Panc1 (cell line): ENCODE results near the gene ANK3. TPM values are rescaled to one million over a fixed set of nuclear protein-coding genes. Genes with fewer than 3 reads are reported as not detected.

Experiments
- ATAC-seq: fragments of 200-7000 bp; cut with Tn5 transposase; 2 replicates; pipeline ENCODE4 v1.9.1; 2020; ENCODE audit warnings: mild to moderate bottlenecking, moderate library complexity
- BruUV-seq: library from RNA; stranded (reverse); fragments of 400-500 nt; replicated peaks from 2 replicates; lab custom pipeline; 2021; lab: Mats Ljungman, UMichigan
- CTCF ChIA-PET: fragments of 300-600 bp; sonication (Branson Sonifier 250); formaldehyde crosslinking; loops from one replicate; lab custom pipeline; 2022; ENCODE audit warnings: antibody characterized with exemption; lab: Charles Lee
- POLR2A ChIA-PET: fragments of 300-600 bp; sonication (Branson Sonifier 250); formaldehyde crosslinking; loops from one replicate; lab custom pipeline; 2022; ENCODE audit warnings: antibody characterized with exemption; lab: Charles Lee
- DNase-seq: peaks from one replicate; pipeline ENCODE4 v3.0.0-alpha.2; 2010; ENCODE audit warnings: low read depth, low spot score
- H3K27ac ChIP-seq: 2 replicates; pipeline ENCODE4 v1.5.1; 2011; ENCODE audit warnings: mild to moderate bottlenecking, low read length, inconsistent platforms
- H3K27me3 ChIP-seq: fragments of 200-500 bp; sonication (Bioruptor generic); 2 replicates; pipeline ENCODE4 v1.6.0; 2014; ENCODE audit warnings: low read length, inconsistent platforms; ENCODE audit not compliant: control insufficient read depth, insufficient read depth
- H3K36me3 ChIP-seq: fragments of 200-500 bp; sonication (Bioruptor generic); 2 replicates; pipeline ENCODE4 v1.5.1; 2014; ENCODE audit warnings: inconsistent platforms, mild to moderate bottlenecking, low read length, moderate library complexity; ENCODE audit not compliant: control insufficient read depth, insufficient read depth
- H3K4me1 ChIP-seq: 2 replicates; pipeline ENCODE4 v1.5.1; 2011; ENCODE audit warnings: inconsistent platforms, mild to moderate bottlenecking, low read length, moderate library complexity; ENCODE audit not compliant: control insufficient read depth, insufficient read depth
- H3K4me3 ChIP-seq, 2 experiments: 2 replicates each; pipeline ENCODE4 v1.5.1; 2011 to 2012; ENCODE audit warnings: low read depth in 2 of 2, low read length in 2 of 2, mild to moderate bottlenecking in 2 of 2, inconsistent platforms in 1 of 2, moderate library complexity in 1 of 2
- H3K9me3 ChIP-seq: fragments of 200-500 bp; sonication (Bioruptor generic); 2 replicates; pipeline ENCODE4 v1.5.1; 2014; ENCODE audit warnings: low read depth, mild to moderate bottlenecking, inconsistent platforms, low read length, moderate library complexity; ENCODE audit not compliant: control insufficient read depth, insufficient read depth
- POLR2AphosphoS5 ChIP-seq: IDR thresholded peaks from 2 replicates; pipeline ENCODE4 v1.6.1; 2012; ENCODE audit warnings: mild to moderate bottlenecking, low read depth, low read length, moderate library complexity
- SIN3A ChIP-seq: IDR thresholded peaks from 2 replicates; pipeline ENCODE4 v1.6.1; 2012; ENCODE audit warnings: low read depth, mild to moderate bottlenecking, low read length, moderate library complexity, borderline replicate concordance; ENCODE audit not compliant: insufficient read depth
- TCF7L2 ChIP-seq: IDR thresholded peaks from 2 replicates; pipeline ENCODE4 v1.6.1; 2011; ENCODE audit warnings: mild to moderate bottlenecking, low read depth, low read length, inconsistent platforms
- in situ Hi-C: cut with HindIII; loops from 2 replicates; pipeline ENCODE4 v1.10.0; 2016; ENCODE audit warnings: low sequenced_read_pairs, low pct_unique_long_range_greater_than_20kb
- intact Hi-C: fragments of 100-400 bp; cut with micrococcal nuclease; formaldehyde crosslinking; loops from one replicate; pipeline ENCODE4 v1.10.0; 2022; ENCODE audit not compliant: unreplicated experiment
- total RNA-seq: library from RNA; stranded (reverse); gene quantifications from one replicate; pipeline ENCODE4 v1.2.1, GENCODE V29; 2021; ENCODE audit not compliant: unreplicated experiment
- TF ChIP-seq, protein P1 (sequence below): fragments of 450-650 bp; IDR thresholded peaks from 2 replicates; pipeline ENCODE4 v1.5.1; 2017; ENCODE audit warnings: mild to moderate bottlenecking
- TF ChIP-seq, protein P2 (sequence below), 2 experiments: IDR thresholded peaks; 2 replicates each; pipeline ENCODE4 v1.6.1; 2011 to 2012; ENCODE audit warnings: low read depth in 2 of 2, control low read depth in 1 of 2, low read length in 1 of 2, mild to moderate bottlenecking in 1 of 2, moderate library complexity in 1 of 2; ENCODE audit not compliant: insufficient read depth in 1 of 2

Gene ANK3
- total RNA-seq, 1 experiment from 2014 or later, result 2.5 TPM

DNA sequence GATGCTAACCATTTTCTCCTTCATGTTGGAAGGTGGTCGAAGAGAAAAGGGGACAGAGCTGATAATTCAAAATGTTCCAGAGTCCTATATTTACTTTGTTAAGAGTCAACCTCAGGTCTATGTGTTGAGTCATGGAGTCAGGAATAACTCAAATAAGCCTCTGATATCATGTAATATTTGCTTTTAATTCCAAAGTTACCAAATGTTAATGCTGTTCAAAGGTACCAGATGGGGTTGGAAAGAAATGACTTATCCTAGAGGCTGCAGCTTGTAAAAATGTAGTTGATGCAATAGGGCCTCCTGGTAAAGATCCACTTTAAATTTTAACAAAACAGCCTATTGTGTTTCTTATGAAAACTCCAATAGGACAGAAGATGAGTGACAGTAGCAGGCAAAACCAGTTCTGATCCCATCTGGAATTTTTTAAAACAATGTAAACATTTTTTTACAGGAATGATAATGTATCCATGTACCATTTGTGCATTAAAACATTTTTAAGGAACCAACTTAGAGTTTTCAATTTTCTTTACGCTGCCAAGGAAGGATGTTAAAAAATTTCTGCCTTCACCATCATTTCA is 218.2 kb downstream of the ANK3 start:
- H3K36me3 ChIP-seq, result no peaks in the 10 kb centered on the region
- ChIA-PET POLR2A (no interaction called here), CTCF (no interaction called here)
- H3K4me3 ChIP-seq, result no peak overlapping the region
- intact Hi-C loops (no loop called here), in situ Hi-C loops (no loop called here)
- no peak overlapping the region for H3K27ac ChIP-seq
- DNase-seq (no peak), ATAC-seq (no peak)
- BruUV-seq, result no TSS peak
- TF ChIP-seq TCF7L2 (no peak), POLR2AphosphoS5 (no peak), SIN3A (no peak)
- TF ChIP-seq, protein P1, sequence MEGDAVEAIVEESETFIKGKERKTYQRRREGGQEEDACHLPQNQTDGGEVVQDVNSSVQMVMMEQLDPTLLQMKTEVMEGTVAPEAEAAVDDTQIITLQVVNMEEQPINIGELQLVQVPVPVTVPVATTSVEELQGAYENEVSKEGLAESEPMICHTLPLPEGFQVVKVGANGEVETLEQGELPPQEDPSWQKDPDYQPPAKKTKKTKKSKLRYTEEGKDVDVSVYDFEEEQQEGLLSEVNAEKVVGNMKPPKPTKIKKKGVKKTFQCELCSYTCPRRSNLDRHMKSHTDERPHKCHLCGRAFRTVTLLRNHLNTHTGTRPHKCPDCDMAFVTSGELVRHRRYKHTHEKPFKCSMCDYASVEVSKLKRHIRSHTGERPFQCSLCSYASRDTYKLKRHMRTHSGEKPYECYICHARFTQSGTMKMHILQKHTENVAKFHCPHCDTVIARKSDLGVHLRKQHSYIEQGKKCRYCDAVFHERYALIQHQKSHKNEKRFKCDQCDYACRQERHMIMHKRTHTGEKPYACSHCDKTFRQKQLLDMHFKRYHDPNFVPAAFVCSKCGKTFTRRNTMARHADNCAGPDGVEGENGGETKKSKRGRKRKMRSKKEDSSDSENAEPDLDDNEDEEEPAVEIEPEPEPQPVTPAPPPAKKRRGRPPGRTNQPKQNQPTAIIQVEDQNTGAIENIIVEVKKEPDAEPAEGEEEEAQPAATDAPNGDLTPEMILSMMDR, result no peak
- TF ChIP-seq, protein P2, sequence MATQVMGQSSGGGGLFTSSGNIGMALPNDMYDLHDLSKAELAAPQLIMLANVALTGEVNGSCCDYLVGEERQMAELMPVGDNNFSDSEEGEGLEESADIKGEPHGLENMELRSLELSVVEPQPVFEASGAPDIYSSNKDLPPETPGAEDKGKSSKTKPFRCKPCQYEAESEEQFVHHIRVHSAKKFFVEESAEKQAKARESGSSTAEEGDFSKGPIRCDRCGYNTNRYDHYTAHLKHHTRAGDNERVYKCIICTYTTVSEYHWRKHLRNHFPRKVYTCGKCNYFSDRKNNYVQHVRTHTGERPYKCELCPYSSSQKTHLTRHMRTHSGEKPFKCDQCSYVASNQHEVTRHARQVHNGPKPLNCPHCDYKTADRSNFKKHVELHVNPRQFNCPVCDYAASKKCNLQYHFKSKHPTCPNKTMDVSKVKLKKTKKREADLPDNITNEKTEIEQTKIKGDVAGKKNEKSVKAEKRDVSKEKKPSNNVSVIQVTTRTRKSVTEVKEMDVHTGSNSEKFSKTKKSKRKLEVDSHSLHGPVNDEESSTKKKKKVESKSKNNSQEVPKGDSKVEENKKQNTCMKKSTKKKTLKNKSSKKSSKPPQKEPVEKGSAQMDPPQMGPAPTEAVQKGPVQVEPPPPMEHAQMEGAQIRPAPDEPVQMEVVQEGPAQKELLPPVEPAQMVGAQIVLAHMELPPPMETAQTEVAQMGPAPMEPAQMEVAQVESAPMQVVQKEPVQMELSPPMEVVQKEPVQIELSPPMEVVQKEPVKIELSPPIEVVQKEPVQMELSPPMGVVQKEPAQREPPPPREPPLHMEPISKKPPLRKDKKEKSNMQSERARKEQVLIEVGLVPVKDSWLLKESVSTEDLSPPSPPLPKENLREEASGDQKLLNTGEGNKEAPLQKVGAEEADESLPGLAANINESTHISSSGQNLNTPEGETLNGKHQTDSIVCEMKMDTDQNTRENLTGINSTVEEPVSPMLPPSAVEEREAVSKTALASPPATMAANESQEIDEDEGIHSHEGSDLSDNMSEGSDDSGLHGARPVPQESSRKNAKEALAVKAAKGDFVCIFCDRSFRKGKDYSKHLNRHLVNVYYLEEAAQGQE (IDR thresholded peaks at IDR 0.05; ENCODE audit: insufficient read depth in 1 of 2, low read depth in 2 of 2, low read length in 1 of 2), result no peak
- H3K4me1 ChIP-seq, result no peaks in the 10 kb centered on the region
- H3K27me3 ChIP-seq, result no peaks in the 10 kb centered on the region
- H3K9me3 ChIP-seq, result no peaks in the 10 kb centered on the region

DNA sequence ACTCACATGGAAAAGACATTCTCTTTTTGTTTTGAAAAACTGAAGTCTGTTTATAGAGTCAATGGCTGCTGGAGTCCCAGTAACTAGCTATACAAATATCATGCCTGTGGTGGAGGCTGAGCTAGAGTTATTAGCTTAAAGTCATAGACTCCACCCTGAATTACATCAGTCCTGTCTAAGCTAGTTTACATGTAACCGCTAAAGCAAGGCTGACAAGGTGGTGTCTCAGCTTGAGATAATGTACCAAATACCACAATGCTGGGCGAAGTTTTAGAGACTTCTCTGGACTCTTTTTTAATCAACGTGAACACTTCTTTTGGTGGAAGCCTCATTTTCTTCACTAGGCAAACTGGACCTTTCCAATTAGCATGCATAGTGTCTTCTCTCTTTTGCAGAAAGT is 219.4 kb downstream of the ANK3 start:
- H3K4me3 ChIP-seq, result no peak overlapping the region

More for the DNA sequence above, 219.4 kb downstream of the ANK3 start:
- Histone ChIP-seq H3K27ac (no peak overlapping the region), H3K36me3 (no peaks in the 10 kb centered on the region), H3K27me3 (no peaks in the 10 kb centered on the region), H3K9me3 (no peaks in the 10 kb centered on the region), H3K4me1 (no peaks in the 10 kb centered on the region)
- ChIA-PET POLR2A (no interaction called here), CTCF (no interaction called here)
- ATAC-seq, result no peak
- TF ChIP-seq POLR2AphosphoS5 (no peak), TCF7L2 (no peak), SIN3A (no peak)
- TF ChIP-seq, protein P2 (IDR thresholded peaks at IDR 0.05; ENCODE audit: insufficient read depth in 1 of 2, low read depth in 2 of 2, low read length in 1 of 2), result no peak
- TF ChIP-seq, protein P1, result no peak
- BruUV-seq, result no TSS peak
- intact Hi-C loops (no loop called here), in situ Hi-C loops (no loop called here)
- no peak for DNase-seq
